ENCODE results near the gene FOXI1.

The FOXI1 gene

GRCh38 chr5:170149206-170149515 lies 43.5 kb downstream of the FOXI1 start:
- no peak for DNase-seq (ENCODE audit: low read depth in 2 of 2, low spot score in 1 of 2)

GRCh38 chr5:170150713-170151096 lies 45.0 kb downstream of the FOXI1 start:
- no peak for DNase-seq (ENCODE audit: low read depth in 2 of 2, low spot score in 1 of 2)

- no peak for DNase-seq (ENCODE audit: low read depth in 2 of 2, low spot score in 1 of 2)
Measured at GRCh38 chr5:170151097-170151831, 45.6 kb downstream of the FOXI1 start.

DNA sequence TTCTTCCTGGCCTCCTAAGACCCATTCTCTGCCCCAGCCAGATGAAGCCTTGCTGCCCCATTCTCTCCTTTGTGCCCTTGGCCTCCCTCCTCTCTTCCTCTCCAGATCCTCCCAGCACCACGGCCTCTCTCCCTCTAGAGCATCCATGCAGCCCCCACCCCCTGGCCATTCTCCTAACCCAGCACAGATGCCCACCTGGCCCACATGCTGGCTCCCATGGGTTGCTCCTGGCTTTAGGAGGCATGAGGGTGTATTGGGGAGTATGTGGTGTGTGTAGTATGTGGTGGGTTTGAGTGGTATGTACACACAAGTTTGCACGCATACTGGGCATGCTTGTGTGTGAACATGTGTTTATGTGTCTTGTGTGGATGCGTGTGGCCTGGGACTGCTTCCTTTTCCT lies 47.1 kb downstream of the FOXI1 start:
- no peak for DNase-seq (ENCODE audit: low read depth in 2 of 2, low spot score in 1 of 2)

DNA sequence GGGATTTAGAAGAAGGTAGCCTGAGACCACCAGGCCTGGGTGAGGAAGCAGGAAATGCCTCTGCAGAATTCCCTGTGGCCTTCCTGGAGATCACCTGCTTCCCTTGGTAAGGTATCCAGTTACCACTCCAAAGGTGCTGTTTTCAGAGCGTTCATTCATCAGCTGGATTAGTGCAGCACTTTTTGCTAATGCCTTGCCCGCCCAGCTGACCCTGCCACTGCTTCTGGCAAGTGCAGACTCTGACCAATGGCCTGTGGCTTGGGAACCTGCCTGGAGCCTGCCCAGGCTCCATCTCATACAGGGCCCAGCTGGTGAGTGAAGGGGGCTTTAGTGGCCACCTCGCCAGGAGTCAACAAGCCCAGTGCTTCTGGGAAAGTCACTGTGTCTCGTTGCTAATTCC lies 48.6 kb downstream of the FOXI1 start:
- no peak for DNase-seq (ENCODE audit: low read depth in 2 of 2, low spot score in 1 of 2)

DNA sequence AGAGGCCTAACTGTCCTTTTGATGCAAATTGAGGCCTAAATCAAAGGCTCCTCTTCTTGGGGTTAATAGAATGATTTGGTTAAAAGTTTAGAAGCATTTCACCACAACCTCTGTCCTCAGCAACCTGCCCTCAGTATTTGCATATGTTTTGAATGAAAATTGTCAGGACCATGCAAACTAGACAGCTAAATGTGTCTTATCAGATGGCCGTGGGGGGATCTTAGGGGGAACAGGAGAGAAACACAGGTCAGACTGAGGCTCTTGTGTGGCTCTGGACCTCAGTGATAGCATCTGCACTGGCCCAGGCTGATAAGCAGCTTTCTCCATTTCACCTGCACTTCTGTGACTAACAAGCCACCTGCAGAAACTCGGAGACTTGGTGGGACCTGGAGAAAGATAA lies 49.0 kb downstream of the FOXI1 start:
- no peak for DNase-seq (ENCODE audit: low read depth in 2 of 2, low spot score in 1 of 2)

DNA sequence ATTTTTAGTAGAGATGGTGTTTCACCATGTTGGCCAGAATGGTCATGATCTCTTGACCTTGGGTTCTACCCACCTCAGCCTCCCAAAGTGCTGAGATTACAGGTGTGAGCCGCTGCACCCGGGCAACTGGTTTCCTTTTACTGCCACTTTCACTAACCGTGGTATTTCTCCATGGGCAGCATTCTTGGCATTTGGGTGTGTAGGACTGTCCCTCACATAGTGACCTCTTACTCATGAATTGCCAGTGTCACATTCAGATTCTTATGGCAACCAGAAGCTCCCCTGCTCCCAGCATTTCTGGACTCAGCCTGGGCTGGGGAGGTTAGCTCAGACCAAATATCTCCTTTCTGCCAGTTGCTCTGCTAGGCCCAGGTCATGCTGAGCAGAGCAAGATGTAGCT lies 50.1 kb downstream of the FOXI1 start:
- DNase-seq (ENCODE audit: low read depth in 2 of 2, low spot score in 1 of 2): no peak

DNA sequence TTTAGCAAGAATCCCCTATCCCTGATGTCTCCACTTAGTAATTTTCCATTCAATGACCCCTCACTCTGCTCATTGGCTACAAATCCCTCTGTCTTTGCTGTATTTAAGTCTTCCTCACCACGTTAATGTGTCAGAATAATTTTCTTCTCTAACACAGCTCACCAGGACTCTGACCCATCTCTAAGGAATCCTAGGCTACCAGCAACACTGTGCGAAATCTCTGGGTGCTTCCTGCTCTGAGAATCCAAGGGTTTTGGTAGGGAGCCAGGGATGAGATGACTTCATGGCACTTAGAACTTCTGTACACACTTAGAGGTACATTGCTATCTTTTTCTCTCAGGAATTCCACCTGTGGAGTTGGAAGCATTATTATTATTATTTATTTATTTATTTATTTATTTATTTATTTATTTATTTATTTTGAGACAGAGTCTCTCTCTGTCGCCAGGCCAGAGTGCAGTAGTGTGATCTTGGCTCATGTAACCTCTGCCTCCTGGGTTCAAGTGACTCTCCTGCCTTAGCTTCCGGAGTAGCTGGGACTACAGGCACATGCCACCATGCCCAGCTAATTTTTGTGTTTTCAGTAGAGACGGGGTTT lies 53.5 kb downstream of the FOXI1 start:
- DNase-seq (ENCODE audit: low read depth in 2 of 2, low spot score in 1 of 2): no peak
